Left cardiac atrium (tissue), 4 donors: ENCODE measurements around the gene SYNE1. TPM values are rescaled to one million over a fixed set of nuclear protein-coding genes. Genes with fewer than 3 reads are reported as not detected.
"Not testable (repeated sequence)": the region's sequence is repeated elsewhere in the genome, so short reads cannot be mapped to it uniquely, and the experiment has no call there.

Experiments
- ATAC-seq, 2 donors: fragments of 200-7000 bp; cut with Tn5 transposase; one replicate each; pipeline ENCODE4 v1.9.1; 2020; ENCODE audit warnings: mild to moderate bottlenecking in 2 of 2, moderate library complexity in 2 of 2
- DNase-seq: peaks from one replicate; pipeline ENCODE4 v3.0.0-alpha.2; 2020
- intact Hi-C, 2 donors: fragments of 100-400 bp; cut with DNase I; formaldehyde crosslinking; loops; one replicate each; pipeline versions ENCODE4 v1.14.1 to v1.15.1; 2022 to 2023
- total RNA-seq, 2 donors: library from RNA; stranded (reverse); fragmentation: NEBNext Ultra II Directional; extraction: Animal tissue kit (Norgen Biotek cat#: 25700); gene quantifications; one replicate each; pipeline ENCODE4 v1.2.1, GENCODE V29; 2021
- donor health status: DM: no; HTN: yes; CAD: no.
- donor health status: DM: no; HTN: yes; CAD: no; lungs with severe emphysema.
- donor health status: DM: yes; HTN: yes; CAD: no.
- donor health status: Dilated cardiomyopathy.

The SYNE1 gene
- total RNA-seq, 2 donors from 2014 or later: 93.4 to 112 TPM

DNA sequence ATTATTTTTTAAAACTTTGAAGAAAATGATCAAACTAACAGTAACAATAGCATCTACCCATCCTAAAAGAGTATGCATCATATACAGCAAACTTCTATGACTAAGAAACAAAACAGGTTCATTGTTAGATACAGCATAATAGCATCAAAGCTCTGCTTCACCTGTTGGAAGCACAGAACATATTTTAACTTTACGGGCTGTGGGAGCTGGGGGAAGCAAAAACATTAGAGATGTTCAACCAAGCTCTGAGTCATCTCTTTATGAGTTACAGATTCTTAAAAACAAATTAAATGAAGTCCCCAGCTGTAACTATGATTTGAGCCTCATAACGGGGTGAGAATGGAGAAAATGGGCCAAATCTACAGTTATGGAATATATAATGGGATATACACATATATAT is 63.4 kb downstream of the SYNE1 start:
- DNase-seq (no peak), ATAC-seq (no peak)
- intact Hi-C loops: no loop called here

DNA sequence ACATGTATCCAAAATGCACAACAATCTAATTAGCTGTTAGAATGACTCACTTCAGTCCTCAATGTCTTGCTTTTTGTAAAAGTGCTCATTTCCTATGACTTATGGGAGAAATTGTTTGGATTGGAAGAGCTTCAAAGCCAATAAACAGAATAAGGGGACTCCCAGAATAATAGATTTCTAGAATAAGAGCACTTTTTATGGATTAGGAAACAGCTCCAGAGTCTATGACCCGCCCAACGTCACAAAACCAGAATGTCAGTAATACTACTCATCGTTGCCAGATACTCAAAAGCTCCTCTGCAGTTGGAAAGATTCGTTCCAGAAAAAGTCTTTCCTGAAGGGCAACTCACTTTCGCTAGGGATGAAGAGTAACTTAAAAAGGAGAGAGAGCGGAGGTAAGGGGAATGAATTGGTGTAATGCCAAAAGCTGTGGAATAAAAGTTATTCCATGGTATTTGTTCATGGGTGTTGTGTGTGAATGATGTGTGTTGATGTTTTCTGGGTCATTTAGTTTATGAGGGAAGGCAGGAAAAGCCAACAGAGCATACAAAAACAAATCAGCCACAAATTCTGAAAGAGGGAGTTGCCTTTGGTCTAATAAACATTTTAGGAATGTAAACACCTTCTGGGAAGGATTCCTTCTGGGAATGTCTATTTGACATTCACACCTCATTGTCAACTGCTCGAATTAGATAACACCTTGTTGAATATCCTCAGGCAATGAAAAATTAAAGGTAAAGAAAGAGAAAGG is 64.6 kb downstream of the SYNE1 start:
- peak in 1 of 2 donors; percentile 31 for ATAC-seq
- intact Hi-C loops: no loop called here
- DNase-seq: no peak

DNA sequence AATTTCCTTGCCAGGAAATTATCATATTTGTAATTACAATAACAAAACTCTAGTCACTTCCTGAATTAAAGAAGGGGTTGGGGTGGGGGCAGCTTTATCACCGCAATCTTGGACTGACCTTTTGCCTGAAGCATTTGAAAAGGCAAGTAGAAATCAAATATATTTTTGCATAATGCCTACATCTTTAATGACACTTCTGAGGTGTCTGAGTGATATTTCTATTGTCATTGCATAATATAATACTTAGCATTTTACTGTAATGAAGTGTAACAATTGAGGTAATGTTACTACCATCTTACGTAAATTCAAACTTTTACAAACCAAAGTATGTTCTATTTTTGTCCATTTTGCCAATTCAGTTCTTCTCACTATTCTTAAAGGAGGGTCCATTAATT is 65.2 kb downstream of the SYNE1 start:
- ATAC-seq (no peak), DNase-seq (no peak)
- intact Hi-C loops: no loop called here

DNA sequence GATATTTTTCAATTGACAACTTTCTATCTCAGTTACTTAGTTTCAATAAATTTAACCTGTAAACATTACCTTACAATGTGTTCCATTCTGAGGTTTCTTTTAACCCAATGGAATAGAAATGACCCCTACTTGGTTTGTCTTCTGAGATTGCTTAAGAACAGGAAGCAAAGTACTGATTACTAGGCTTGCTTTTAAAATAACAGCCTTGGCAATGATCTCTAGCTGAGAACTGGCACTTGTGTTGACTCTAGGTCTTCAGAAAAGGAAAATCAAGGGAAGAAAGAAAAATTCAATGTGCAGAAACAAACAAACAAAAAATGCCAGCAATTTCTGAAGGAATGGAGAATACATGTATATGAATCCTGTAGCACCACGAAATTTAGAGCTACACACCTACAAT is 66.1 kb downstream of the SYNE1 start:
- ATAC-seq: no peak
- DNase-seq: no peak
- intact Hi-C loops: no loop called here

DNA sequence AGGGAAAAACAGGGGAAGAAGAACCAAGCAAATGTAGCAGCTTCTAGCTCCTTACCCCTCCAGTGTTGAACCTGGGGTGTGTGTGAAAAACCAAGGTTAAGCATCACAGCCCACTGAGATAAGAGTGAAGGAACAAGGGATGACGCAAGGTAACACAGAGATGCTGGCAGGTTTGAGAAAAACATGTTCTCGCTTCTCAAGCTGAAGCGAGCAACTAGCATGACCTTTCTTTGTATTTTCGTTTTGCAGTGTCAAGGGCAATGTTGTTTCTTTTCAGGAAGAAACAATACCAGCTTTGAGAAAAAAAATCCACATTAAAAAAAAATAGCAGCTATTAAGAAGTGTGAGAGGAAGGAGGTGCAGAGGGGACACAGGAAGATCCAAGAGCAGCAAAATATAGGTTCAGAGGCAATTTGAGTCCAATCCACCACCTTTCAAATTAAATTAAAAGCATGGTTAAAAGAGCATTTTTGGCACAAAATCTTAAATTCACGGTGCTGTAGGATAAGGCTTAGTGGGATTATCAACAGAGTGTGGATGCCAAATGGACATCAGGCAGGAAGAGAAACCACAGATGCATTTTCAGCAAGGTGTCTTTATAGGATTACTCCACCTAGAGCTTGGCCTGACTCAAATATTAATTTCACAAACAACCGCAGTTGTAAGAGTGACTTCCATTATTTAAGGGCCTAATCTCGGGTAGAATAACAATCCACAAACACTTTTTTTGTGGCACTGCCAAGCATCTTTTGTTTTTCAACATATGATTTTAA is 70.9 kb downstream of the SYNE1 start:
- DNase-seq (no peak), ATAC-seq (peak; percentile 61 to 77)
- intact Hi-C loops: no loop called here

DNA sequence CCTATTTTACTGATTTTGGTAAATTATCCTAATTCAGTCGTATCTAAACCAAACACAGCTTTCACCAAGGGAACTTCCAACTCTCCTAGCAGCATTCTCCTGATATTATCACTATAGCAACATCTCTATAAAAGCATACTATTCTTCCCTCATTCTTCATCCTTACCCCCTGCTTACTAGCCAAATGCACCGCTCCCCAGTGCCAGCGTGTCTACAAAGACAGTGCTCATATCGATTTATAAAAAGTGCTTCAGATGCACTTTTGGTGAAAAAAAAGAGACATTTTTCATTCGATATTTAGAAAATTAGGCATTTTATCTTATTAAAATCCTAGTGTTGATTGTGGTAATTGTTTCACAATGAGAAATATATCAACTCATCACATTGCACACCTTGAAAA is 74.0 kb downstream of the SYNE1 start:
- ATAC-seq (no peak), DNase-seq (no peak)

DNA sequence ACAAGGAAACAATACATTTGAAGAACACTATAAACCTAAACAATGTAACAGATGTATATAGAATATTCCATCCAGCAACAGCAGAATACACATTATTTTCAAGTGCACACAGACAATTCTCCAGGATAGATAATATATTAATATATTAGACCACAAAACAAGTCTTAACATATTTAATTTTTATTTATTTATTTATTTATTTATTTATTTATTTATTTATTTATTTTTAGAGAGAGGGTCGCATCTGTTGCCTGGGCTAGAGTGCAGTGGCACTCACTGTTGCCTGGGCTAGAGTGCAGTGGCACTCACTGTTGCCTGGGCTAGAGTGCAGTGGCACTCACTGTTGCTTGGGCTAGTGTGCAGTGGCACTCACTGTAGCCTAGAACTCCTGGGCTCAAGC is 78.4 kb downstream of the SYNE1 start:
- intact Hi-C loops: loop anchor here in 1 of 2 donors (10.0 kb wide), 1 partner anchor 86 kb away; no protein-coding TSS in a partner anchor
- not testable (repeated sequence) for DNase-seq, ATAC-seq

More for the DNA sequence above, 74.0 kb downstream of the SYNE1 start:
- intact Hi-C loops: no loop called here

DNA sequence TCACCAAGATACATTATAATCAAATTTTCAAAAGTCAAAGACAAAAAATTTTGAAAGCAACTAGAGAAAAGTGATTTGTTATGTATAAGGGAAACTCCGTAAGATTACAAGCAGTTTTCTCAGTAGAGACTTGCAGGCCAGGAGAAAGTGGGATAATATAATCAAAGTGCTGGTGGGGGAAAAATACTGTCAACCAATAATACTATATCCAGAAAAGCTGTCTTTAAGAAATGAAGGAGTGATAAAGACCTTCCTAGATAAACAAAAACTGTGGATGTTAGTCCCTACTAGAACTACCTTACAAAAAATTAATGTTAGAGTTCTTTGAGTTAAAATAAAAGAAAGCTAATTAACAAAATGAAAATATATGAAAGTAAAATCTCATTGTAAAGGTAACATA is 79.7 kb downstream of the SYNE1 start:
- no peak for DNase-seq
- no peak for ATAC-seq
- intact Hi-C loops: loop anchor here in 1 of 2 donors (10.0 kb wide), 1 partner anchor 87 kb away; no protein-coding TSS in a partner anchor

DNA sequence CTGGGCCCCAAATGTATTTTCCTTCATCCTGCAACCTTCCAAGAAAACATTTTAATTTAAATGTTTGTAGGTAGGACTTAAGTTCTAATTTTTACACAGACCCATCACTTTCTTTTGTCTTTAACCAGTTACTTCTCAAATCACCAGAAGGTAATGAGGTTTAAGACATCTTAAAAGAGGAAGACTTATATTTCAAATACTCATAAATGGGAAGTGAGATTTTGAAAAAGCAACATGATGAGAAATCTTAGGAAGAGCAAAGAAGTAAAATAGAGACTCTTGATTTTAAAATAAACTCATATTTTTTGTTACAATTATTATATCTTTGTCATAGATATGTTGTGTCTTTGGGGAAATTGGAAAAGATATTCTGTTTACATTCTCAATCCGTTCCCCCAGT is 82.3 kb downstream of the SYNE1 start:
- intact Hi-C loops: loop anchor here (5.0 to 10.0 kb wide), 2 partner anchors 90 to 392 kb away; no protein-coding TSS in a partner anchor
- ATAC-seq: no peak

DNA sequence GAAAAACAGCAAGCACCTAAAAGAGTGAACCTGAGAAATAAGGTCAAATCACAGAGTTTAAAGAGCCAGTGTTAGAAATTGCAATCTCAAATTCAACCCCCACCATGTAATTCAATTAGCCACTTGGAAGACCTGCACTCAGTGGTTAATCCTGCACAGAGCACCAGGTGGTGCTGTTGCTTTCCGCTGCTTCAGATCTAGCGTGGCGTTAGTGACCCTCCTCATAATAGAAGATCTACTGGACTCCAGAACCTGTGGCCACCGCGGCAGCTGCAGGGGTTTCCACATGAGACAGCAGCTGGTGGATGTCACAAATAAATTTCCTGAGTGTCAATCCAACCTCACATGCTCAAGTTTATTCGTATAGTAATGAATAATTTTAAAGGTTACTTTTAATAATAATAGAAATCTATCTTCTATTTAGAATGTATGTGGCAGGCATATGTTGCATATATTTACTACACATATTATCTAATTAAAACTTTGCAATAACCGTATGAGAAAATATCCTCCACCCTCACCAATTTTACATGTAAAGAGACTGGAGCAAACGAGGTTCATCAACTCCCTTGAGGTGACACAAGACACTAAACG is 84.4 kb downstream of the SYNE1 start:
- DNase-seq (peak; percentile 66), ATAC-seq (peak; percentile 82 to 95)
- intact Hi-C loops: loop anchor here (2.0 to 10.0 kb wide), 3 partner anchors 90 to 395 kb away; no protein-coding TSS in a partner anchor

More for the DNA sequence above, 82.3 kb downstream of the SYNE1 start:
- DNase-seq: no peak

DNA sequence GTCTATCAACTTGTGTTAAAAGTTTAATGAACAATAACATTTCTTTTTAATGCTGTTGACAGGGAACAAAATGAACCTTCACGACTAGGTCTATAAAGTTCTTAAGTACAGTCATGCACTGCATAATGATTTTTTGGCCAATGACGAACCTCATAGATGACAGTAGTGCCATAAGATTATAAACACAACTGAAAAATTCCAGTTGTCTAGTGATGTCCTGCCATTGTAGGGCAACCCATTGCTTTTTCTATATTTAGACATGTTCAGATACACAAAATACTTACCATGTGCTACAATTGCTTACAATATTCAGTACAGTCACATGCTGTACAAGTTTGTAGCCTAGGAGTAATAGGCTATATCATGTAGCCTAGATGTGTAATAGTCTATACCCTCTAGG is 93.6 kb downstream of the SYNE1 start:
- DNase-seq (no peak), ATAC-seq (no peak)
- intact Hi-C loops: no loop called here

DNA sequence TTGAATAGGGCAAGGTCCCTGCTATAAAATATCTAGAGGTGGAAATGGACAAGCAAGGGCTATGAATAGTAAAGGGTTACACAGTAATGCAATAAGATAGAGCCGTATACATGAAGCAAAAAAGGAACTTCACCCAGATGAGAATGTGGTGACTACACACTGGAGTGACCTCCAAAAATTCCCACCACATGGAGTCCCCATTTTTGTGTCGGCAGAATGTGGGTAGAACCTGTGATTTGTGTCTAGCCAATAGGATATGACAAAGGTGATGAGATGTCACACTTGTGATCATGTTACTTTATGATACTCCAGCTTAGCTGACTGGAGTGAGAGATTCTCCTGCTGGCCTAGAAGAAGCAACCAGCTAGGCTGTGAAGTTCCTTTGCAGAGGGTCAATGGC is 96.8 kb downstream of the SYNE1 start:
- ATAC-seq (no peak), DNase-seq (no peak)
- intact Hi-C loops: no loop called here

DNA sequence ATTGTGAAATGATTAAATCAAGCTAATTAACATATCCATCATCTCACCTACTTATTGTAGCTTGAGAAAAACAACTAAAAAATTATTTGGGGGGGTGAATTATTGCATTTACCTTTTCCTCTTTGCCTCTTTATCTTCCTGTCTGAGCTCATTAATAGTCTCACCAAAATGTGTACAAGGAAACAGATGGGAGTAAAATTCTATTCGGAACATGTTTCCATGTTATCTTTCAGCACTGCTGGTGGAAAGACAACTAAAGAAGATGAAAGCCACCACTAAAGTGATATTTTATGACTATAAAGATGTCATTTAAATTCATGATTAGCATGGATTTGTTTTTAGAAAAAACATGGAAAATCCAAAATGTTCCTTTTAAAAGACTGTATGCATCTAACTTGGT is 102.6 kb downstream of the SYNE1 start:
- intact Hi-C loops: no loop called here
- ATAC-seq (no peak), DNase-seq (no peak)

DNA sequence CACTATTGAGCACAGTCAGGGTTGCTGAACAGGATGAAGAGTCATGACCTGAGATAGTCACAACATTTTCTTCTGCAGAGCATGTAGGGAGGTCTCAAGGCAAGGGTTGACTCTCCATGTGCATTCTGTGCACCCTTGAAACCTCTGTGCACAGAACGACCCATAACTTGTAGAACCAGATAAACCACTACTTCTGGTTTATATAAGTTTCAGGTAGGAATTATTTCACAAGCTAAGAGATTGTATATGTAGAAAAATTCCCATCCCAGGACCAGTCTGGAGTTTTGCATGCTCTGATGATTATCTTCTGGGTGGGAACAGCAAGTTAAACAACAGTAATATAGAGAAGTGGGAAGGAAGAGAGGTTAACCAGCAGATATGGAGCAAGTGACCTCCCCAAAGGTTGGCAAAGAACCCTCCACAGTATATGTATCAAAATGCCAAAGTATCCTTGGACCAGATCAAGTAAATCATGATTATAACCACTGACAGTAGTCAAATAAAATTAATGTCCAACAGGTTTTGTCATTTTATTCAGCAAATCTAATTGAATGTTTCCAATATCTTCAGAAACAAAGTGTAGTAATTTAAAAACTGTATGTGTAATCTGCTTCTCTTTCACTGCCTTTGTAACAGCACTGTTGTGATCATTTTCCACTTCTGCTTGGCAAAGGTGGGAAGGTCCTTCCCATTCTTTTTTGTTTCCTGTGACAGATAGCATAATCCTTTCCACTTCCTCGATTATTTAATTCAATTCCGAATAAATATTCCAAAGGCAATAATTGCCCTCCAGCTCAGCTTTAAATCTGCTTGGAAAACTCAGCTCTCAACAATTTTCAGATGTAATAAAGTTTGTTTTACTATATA is 104.4 kb downstream of the SYNE1 start:
- DNase-seq: no peak
- intact Hi-C loops: no loop called here
- no peak for ATAC-seq

DNA sequence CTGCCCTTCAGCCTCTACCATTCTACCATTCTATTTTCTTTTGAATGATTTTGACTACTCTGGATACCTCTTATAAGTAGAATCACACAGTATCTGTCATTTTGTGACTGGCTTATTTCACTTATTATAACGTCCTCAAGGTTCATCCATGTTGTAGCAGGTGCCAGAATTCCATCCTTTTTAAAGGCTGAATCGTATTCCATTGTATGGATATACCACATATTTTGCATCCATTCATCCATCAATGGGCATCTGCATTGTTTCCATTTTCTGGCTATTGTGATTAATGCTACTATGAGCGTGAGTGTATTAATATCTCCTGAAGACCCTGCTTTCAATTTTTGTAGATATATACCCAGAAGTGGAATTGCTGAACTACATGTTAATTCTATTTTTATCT is 105.5 kb downstream of the SYNE1 start:
- no peak for DNase-seq
- intact Hi-C loops: no loop called here
- no peak for ATAC-seq

DNA sequence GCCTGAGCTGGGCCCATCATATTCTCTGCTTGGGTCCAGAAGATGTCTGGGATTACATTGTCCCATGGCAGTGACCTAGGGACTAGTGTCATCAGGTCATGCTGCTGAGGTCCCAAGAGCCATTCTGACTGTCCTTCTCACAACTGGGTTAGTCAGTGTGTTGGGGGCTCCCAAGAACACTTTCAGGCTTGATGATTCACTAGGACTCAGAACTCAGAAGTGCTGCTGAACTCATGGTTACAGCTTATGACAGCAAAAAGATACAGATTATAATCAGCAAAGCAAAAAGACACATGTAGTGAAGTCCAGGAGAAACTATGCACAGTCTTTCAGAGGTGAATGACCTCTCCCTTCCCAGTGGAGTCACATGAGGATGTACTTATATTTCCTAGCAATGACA is 107.8 kb downstream of the SYNE1 start:
- ATAC-seq (no peak), DNase-seq (no peak)
- intact Hi-C loops: no loop called here

DNA sequence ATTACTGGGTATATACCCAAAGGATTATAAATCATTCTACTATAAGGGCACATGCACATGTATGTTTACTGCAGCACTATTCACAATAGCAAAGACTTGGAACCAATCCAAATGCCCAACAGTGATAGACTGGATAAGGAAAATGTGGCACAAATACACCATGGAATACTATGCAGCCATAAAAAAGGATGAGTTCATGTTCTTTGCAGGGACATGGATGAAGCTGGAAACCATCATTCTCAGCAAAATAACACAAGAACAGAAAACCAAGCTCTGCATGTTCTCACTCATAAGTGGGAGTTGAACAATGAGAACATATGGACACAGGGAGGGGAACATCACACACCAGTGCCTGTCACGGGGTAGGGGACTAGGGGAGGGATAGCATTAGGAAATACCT is 123.0 kb downstream of the SYNE1 start:
- DNase-seq, ATAC-seq, intact Hi-C loops: not testable (repeated sequence)

DNA sequence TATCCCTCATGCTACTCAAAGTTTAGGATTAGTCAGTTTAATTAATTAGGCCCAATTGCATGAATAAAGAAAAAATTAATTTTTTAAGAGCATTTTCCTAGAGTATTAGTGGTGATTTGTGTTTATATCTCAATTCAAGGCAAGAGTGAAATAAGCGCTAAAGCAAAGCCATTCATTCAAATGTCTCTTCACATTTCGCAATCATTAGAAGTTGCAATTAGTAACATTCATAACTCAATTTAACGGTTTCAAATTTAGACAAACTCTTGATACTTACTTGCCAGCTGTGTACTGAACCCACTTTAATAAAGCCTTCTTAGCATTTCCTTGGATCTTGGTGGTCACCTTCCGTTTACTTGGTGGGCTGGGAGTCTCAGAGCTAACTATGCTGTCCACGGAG is 127.2 kb downstream of the SYNE1 start:
- no peak for ATAC-seq
- intact Hi-C loops: no loop called here
- DNase-seq: no peak

DNA sequence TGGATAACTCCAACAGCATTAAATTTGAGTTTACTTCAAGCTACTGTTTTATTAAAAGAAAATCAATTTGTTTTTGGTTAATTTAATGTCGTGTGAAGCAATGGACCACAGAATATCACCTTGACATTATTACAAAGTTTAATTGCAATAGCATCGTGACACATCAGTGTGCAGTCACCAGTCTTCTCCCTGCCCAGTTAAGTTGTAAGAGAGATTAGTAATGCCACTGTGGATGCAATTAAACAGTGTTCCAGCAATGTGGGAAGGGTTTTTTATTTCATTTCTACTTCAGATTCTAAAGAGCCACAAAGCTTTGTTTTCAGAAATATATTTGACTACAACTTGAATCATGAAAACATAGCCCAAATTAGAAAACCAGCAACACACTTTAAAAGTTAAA is 128.7 kb downstream of the SYNE1 start:
- no peak for DNase-seq
- ATAC-seq: no peak
- intact Hi-C loops: no loop called here
